ENCODE data around the gene BAIAP2. TPM values are rescaled to one million over a fixed set of nuclear protein-coding genes. Genes with fewer than 3 reads are reported as not detected.

The BAIAP2 gene
- total RNA-seq, 1 experiment from 2014 or later, result 14.9 TPM

Other genes with a start within 250 kb of the BAIAP2 start
- 13.0 and 15.0 TPM in 2 replicates for gene CHMP6, start 43.3 kb upstream of the BAIAP2 start, total RNA-seq (2014; rRNA removed; shearing (Covaris generic))
- gene PVALEF, start 130.4 kb downstream of the BAIAP2 start, total RNA-seq (2014; rRNA removed; shearing (Covaris generic)), result not detected in 2 replicates
- 1.5 and 2.0 TPM in 2 replicates for gene AATK, start 131.1 kb downstream of the BAIAP2 start, total RNA-seq (2014; rRNA removed; shearing (Covaris generic))
- 20.2 and 24.7 TPM in 2 replicates for gene CEP131, start 187.8 kb downstream of the BAIAP2 start, total RNA-seq (2014; rRNA removed; shearing (Covaris generic))
- 18.1 and 19.8 TPM in 2 replicates for gene TEPSIN, start 203.9 kb downstream of the BAIAP2 start, total RNA-seq (2014; rRNA removed; shearing (Covaris generic))
- 32.6 and 38.8 TPM in 2 replicates for gene NDUFAF8, start 204.2 kb downstream of the BAIAP2 start, total RNA-seq (2014; rRNA removed; shearing (Covaris generic))